ENCODE data around the gene SHISA5. TPM values are rescaled to one million over a fixed set of nuclear protein-coding genes. Genes with fewer than 3 reads are reported as not detected.

Gene SHISA5
- total and polyA plus RNA-seq, 10 of the 15 experiments (the other 5 are each of a cell fraction or from before 2014, with no cell fraction given): 17.1 to 148 (median 67.3) TPM

GRCh38 chr3:48518069-48518468 lies 14.1 kb upstream of the SHISA5 start:
- no peak for TF ChIP-seq PAX8 (IDR thresholded peaks at IDR 0.05)
- no peak for TF ChIP-seq YBX1 (IDR thresholded peaks at IDR 0.05)
- TF ChIP-seq SMAD5 (IDR thresholded peaks at IDR 0.05; ENCODE audit: low read depth): no peak
- TF ChIP-seq YY1 (IDR thresholded peaks at IDR 0.05; ENCODE audit: low read depth, low read length): no peak
- no peak for TF ChIP-seq GABPA (IDR thresholded peaks at IDR 0.05; ENCODE audit: low read depth)
- TF ChIP-seq CREB1 (IDR thresholded peaks at IDR 0.05; ENCODE audit: low read depth): no peak
- no peak for TF ChIP-seq HDAC2 (IDR thresholded peaks at IDR 0.05)
- TF ChIP-seq RAD51 (IDR thresholded peaks at IDR 0.05): no peak
- no peak for TF ChIP-seq ZNF622 (IDR thresholded peaks at IDR 0.05)
- TF ChIP-seq ZNF217 (IDR thresholded peaks at IDR 0.05): no peak
- TF ChIP-seq MAX (IDR thresholded peaks at IDR 0.05; ENCODE audit: low read depth, low read length): no peak
- TF ChIP-seq JUNB (IDR thresholded peaks at IDR 0.05): no peak
- no peak for TF ChIP-seq SKIL (IDR thresholded peaks at IDR 0.05; ENCODE audit: low read depth, poor library complexity, severe bottlenecking)
- TF ChIP-seq BHLHE40 (IDR thresholded peaks at IDR 0.05; ENCODE audit: borderline replicate concordance in 1 of 2, low read depth in 2 of 2, low read length in 1 of 2): no peak
- TF ChIP-seq MYB (IDR thresholded peaks at IDR 0.05; ENCODE audit: borderline replicate concordance, low read depth, low read length): no peak
- Histone ChIP-seq H3K4me1 (ENCODE audit: control insufficient read depth, insufficient read depth, low read length) (peaks cover 12% of the 10 kb centered on the region), H3K9me3 (replicated peaks; ENCODE audit: control insufficient read depth, insufficient read depth, low read length) (no peaks in the 10 kb centered on the region), H2AFZ (ENCODE audit: control insufficient read depth, low read depth, low read length) (no peak overlapping the region), H3K27me3 (replicated peaks in 1 of 2; ENCODE audit: control insufficient read depth in 2 of 2, insufficient read depth in 2 of 2, low read length in 1 of 2) (no peaks in the 10 kb centered on the region), H3K27ac (ENCODE audit: control insufficient read depth, insufficient read depth) (no peak overlapping the region), H3K9ac (ENCODE audit: control insufficient read depth, insufficient read depth, low read length) (no peak overlapping the region), H3K36me3 (ENCODE audit: control insufficient read depth in 2 of 2, insufficient read depth in 2 of 2, low read length in 1 of 2) (peaks cover 0 to 11% of the 10 kb centered on the region in 2 experiments; a peak in 3 of 4 replicates), H3K79me2 (ENCODE audit: control insufficient read depth, insufficient read depth, low read length) (no peaks in the 10 kb centered on the region), H3K4me2 (ENCODE audit: control insufficient read depth, insufficient read depth) (no peak overlapping the region), H3K4me3 (no peak overlapping the region), H4K20me1 (ENCODE audit: control insufficient read depth, insufficient read depth) (no peaks in the 10 kb centered on the region; the same call in 1 of the 2 replicates)
- POLR2A ChIA-PET: no interaction called here
- no peak for FAIRE-seq
- SMC1A ChIA-PET (ENCODE audit: uncharacterized antibody, unreplicated experiment): no interaction called here
- DNase-seq (ENCODE audit: low read depth, low spot score): no peak
- TSS peak; percentile 42 for BruUV-seq (replicated peaks)
- CTCF ChIA-PET: no interaction called here
- 58% methylated on average over 6 of the region's 6 CpGs for WGBS (ENCODE audit: insufficient coverage, insufficient replicate concordance, low lambda C conversion rate, missing lambda C conversion rate)
- intact Hi-C loops (cut with micrococcal nuclease; ENCODE audit: unreplicated experiment) (no loop called here), in situ Hi-C loops (cut with MboI) (no loop called here)
- ATAC-seq: no peak
- RAD21 ChIA-PET (ENCODE audit: unreplicated experiment): no interaction called here
